GM18951 (cell line): Measurements from ENCODE around the gene RFC1.
"Not testable (repeated sequence)": the region's sequence is repeated elsewhere in the genome, so short reads cannot be mapped to it uniquely, and the experiment has no call there.

Source experiments
- POLR2A ChIP-seq: IDR thresholded peaks from 4 replicates; pipeline ENCODE4 v1.6.1; 2011; ENCODE audit warnings: mild to moderate bottlenecking; ENCODE audit not compliant: insufficient read length, insufficient read depth; ENCODE audit errors: extremely low read depth
- in situ Hi-C: fragments of 300-500 bp; cut with MboI; formaldehyde crosslinking; loops from one replicate; pipeline ENCODE4 v1.12.0; 2022; ENCODE audit warnings: low sequenced_read_pairs, mixed read lengths, inconsistent platforms; ENCODE audit not compliant: unreplicated experiment

The RFC1 gene

DNA sequence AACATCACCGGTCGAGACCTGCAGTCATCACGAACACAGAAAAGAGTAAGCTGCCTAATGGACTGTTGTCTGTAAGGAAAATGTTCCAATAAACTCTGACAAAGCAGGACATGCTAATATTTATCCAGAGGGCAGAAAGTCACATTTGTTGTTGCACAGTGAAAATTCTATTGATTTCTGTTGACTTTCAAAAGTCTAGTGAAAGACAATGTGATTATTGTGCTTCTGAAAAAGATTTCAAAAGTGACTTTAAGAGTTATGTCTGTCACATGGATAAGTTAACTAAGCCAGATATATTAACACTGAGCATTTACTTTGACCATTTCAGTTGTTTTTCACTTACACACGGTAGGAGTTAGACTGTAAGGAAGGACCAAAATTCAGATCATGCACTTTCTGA is 9.3 kb upstream of the RFC1 start:
- no peak for TF ChIP-seq POLR2A
- in situ Hi-C loops = no loop called here

DNA sequence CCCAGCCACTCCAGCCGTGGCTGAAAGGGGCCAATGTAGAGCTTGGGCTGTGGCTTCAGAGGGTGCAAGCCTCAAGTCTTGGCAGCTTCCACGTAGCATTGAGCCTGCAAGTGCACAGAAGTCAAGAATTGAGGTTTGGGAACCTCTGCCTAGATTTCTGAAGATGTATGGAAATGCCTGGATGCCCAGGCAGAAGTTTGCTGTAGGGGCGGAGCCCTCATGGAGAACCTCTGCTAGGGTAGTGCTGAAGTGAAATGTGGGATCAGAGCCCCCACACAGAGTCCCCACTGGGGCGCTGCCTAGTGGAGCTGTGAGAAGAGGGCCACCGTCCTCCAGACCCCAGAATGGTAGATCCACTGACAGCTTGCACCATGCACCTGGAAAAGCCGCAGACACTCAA is 5.0 kb upstream of the RFC1 start:
- in situ Hi-C loops = not testable (repeated sequence)

DNA sequence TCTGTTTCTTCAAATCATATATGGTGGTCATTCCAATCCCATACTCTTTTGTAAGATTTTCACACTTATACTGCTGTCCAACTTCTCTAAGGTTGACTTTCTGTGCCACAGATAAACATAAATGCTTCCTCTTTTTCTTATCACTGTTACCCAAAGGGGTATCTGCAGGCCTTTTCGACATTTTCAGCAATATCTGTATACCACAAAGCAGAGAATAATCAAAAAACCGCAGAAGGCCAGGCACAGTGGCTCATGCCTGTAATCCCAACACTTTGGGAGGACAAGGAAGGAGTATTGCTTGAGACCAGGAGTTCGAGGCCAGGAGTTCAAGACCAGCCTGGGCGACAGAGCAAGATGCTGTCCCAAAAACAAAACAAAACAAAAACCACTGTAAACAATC is 3.1 kb upstream of the RFC1 start:
- TF ChIP-seq POLR2A = no peak
- in situ Hi-C loops = no loop called here

DNA sequence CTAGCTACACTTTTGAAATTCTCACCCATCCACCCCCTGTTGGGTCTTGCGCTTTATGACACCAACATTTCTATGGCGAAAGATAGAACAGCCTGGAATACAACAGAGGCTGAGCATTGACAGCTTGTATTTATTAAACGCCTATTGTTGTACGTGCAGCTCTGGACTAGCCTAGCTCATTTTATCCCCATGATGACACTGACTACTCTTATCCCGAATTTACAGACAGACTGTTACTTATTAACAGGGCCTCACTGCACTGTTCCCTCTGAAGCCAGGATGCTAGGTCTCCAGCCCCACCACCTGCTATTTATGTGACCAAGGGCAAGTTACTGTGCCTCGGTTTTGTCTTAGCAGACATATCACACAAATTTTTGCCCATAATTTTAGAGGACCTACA is 1.0 kb upstream of the RFC1 start:
- in situ Hi-C loops = no loop called here

DNA sequence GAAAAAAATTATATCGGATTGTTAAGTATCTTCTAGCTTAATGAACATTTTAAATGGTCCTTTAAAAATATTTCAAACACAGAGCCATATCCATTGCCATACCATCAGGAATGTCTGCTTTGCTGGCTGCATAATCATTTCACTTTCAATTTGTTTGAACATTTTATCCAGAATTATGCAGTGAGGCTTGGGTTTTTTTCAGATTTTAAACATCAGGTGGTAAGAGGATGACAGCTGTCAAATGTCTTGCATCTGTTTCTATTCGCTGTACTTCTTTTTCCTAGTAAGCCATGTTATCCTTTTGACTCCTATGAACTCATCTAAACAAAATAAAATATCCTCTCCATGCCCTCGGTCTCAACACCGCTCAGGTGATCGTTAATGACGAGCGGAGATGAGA is 802 bp downstream of the RFC1 start:
- TF ChIP-seq POLR2A = no peak
- in situ Hi-C loops = no loop called here

More for the DNA sequence above, 1.0 kb upstream of the RFC1 start:
- no peak for TF ChIP-seq POLR2A

DNA sequence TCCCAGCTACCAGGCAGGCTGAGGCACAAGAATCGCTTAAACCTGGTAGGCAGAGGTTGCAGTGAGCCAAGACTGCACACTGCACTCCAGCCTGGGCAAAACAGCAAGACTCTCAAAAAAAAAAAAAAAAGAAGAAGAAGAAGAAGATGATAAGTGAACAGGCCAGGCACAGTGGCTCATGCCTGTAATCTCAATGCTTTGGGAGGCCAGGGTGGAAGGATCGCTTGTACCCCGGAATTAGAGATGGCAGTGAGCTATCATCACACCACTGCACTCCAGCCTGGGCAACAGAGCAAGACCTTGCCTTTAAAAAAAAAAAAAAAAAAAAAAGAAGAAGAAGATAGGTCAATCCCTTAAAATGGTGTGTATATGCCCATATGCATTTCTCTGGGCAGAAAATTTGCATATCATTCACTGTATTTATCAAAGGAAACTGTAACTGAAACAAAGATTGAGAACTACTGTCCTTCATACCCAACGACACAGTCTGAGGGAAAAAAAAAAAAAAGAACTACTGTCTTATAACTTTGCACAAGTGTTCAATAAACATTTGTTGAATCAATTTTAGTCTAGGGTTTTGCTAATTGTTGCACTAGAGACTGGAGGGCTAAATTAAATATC is 2.3 kb downstream of the RFC1 start:
- in situ Hi-C loops = no loop called here
- no peak for TF ChIP-seq POLR2A

DNA sequence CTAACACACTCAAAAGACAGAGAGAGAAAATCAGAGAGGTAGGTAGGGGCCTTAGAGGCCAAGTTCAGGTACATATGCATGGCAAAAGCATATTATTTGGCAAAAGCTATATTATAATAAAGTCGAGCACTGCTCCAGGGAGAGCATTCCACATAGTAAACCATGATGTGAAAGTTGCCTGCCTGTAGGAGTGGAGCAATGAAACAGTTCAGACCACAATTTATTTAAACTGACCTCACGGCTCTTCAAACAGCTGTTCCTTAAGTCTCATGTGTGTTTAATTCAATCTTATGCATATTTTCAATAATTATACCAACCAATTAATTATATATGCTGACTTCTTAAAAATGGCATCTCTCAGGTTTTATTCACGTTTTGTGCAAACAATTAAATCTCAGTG is 3.3 kb downstream of the RFC1 start:
- no peak for TF ChIP-seq POLR2A
- in situ Hi-C loops = no loop called here

DNA sequence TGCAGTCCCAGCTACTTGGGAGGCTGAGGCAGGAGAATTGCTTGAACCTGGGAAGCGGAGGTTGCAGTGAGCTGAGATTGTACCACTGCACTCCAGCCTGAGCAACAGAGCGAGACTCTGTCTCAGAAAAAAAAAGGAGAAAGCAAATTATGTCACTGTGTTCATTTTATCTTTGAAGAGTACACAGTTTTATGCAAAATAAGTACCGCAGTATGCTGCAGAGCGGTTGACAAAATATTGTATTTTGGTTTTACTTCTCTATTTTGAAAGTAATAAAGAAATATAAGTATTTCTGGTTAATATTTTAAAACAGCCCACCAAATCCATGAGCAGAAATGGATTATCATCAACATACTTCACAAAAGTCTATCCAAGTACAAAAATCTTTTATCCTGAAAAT is 5.6 kb downstream of the RFC1 start:
- in situ Hi-C loops = not testable (repeated sequence)

DNA sequence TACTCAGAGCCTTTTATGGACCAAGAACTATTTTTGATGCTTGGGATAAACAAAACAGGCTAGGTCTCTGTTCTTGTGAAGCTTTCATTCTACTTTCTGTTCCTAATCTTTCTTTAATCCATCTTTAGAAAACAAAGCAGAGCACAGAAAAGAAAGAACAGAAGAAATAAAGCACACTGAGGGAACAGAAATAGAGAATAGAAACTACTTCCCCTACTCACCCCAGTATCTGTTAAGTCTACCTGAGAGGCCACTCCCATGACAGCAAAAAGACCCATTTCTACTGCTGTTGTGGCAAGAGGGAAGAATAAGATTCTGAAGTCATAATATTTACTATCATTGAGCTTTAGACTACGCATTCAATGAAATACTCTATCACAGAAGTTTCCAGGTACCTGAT is 9.2 kb downstream of the RFC1 start:
- no peak for TF ChIP-seq POLR2A
- in situ Hi-C loops = no loop called here

DNA sequence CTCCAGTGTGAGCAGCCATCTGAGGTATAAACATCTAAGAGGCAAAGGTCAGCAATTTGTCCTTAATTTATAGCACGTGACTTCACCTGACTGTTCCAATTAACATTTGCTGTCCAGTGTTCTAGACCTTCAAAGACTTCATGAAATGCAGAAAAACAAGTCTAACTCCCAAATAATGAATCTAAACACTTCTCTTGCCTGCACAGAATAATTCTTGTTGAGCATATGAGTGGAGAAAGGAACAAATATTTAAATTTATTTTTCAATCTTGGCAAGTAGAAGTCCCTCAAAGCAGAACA is 12.0 kb downstream of the RFC1 start:
- TF ChIP-seq POLR2A = no peak
- in situ Hi-C loops = no loop called here

DNA sequence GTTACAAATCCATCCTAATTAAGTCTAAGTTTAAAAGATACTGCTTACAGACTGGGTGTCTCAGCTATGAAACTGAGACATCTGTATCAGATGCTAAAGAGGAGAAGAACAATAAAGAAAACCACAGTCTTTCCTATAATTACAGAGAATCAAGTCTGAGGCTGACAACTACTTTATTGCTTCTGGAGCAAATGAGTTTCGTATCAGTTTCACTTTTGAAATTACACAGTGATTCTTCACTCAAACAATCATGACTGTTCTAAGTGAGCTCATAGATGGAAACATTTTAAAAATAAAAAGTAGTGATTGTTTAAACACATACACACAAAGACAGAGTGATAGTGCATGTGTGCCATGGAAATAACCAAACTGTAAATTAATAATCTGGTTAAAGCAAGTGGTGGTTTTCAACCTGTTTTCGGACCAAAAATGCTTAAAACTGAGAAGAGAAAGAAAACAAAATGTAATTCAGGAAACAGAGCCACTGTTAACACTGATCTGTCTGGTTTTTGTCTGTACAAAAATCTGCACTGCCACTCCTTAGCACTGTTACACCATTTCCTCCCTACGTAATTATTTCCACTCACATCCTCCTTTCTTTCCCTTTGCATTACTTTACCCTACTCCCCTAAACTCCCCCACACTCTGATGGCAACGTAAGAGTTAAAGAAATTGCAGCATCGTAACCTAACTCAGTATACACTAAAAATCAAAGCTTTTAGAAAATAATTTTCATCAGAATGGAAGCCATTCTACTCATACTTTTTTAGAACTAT is 12.5 kb downstream of the RFC1 start:
- in situ Hi-C loops = no loop called here
- TF ChIP-seq POLR2A = no peak

DNA sequence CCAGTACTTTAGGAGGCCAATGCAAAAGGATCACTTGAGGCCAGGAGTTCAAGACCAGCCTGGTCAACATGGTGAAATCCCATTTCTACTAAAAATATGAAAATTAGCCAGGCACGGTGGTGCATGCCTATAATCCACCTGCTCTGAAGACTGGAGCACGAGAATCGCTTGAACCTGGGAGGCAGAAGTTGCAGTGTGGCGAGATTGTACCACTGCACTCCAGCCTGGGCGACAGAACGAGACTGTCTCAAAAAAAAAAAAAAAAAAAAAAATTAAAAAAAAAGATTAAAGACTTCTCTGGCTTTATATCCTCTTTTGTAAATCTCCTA is 13.0 kb downstream of the RFC1 start:
- in situ Hi-C loops = not testable (repeated sequence)

DNA sequence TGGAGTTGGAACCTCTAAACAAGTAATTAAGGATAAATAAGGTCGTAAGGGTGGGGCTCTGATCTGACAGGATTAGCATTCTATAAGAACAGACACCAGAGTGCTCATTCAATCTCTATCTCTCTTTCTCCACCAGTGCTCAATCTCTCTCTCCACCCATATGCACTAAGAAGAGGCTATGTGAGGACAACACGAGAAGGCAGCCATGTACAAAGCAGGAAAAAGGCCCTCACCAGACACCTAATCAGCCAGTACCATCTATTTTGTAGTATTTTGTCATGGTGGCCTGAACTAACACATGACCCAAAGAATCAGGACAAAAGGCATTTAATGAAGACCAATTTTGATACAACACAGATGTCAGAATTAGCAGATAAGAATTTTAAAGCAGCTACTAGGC is 16.8 kb downstream of the RFC1 start:
- TF ChIP-seq POLR2A = no peak
- in situ Hi-C loops = no loop called here

DNA sequence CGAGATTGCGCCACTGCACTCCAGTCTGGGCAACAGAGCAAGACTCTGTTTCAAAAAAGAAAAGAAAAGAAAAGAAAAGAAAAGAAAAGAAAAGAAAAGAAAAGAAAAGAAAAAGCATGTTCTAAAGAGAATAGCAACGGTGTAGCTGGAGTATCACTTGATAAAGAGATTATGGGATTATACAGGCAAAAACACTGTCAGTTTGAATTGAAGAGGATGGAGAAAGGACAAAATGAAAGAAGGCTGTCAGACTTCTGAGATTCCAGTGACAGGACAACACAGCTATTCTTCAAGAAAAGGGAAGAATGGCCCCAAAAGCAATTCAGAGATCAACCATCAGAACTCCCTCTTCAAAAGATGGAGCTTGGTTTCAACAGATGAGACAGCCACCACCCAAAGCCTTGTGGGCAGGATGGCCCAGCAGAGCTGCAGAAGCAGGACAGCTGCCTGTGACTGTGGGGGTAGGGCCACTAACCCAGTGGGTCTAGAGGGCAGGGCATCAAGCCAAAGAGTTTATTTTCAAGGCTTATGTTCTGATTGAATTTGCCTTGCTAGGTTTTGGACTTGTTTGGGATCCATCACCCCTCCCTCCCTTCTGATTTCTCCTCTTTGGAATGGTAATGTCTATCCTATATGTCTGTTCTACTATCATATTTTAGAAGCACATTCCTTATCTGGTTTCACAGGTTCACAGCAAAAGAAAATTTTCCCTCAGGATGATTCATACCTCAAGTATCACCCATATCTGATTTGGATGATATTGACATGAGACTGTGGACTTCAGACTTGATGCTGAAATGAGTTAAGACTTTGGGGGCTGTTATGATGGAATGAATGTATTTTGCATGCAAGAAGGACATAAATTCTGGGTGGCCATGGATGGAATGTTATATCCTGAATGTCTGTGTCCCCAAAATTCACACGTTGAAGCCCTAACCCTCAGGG is 17.5 kb downstream of the RFC1 start:
- in situ Hi-C loops = no loop called here
- TF ChIP-seq POLR2A = no peak

DNA sequence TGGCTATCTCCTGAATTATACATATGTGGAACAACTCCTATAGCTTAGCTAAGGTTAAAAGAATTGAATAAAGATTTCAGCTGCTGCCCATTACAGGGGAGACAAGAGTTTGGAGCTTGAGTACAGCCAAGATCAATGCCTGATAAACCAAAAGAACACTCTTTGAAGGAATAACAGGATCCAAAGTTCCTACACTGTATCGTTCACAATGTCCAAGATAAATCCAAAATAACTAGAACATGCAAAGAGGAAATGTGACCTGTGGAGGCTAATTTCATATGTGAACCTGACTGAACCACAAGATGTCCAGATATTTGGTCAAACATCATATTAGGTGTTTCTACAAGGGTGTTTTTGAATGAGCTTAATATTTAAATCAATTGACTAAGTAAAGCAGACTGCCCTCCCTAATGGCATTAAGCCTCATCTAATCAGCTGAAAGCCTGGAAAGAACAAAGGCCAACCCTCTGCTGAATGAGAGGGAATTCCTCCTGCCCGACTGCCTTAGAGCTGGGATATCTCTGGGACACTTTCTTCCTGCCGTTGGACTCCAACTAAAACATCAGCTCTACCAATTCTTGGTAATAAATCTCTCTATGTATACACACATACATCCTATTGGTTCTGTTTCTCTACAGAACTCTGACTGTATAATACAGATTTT is 19.2 kb downstream of the RFC1 start:
- in situ Hi-C loops = no loop called here

More for the DNA sequence above, 19.2 kb downstream of the RFC1 start:
- TF ChIP-seq POLR2A = no peak
